GM18499 (cell line): Measurements from ENCODE around the gene PLAAT3.
"Not testable (repeated sequence)": the region's sequence is repeated elsewhere in the genome, so short reads cannot be mapped to it uniquely, and the experiment has no call there.

Source experiments
- ATAC-seq: cut with Tn5 transposase; IDR thresholded peaks from one replicate; pipeline ENCODE4 v1.9.1; 2021; ENCODE audit warnings: moderate number of reproducible peaks; ENCODE audit not compliant: insufficient read depth, unreplicated experiment

The PLAAT3 gene

DNA sequence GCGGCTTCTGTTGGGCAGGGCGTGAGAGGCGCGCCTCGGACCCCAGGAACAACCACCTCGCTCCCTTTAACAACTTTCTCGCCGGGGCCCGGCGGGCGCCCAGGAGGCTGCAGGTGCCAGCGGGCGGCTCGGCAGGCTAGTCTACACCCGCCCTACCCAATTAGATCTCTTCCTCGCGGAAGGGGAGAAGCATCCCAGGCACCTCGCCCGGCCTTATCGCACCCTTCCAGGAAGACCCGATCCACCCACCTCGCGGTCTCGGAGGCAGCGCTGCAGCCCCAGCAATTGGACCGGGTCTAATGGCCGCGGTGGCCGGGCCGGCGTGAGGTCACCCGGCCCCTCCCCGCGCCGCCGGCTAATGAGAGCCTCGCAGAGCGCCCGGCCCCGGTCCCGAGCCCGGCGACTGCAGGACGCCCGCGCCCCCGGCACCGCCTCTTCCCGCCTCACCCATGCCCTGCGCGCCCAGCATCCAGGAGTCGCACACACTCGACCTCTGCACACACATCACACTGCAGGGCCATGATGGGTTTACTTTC, at the start of gene PLAAT3:
Gene PLAAT3 (minus strand): TSS at position 298 of the 536 bp plus-strand sequence. CDS start 419 bp downstream, outside the sequence.
- no peak for ATAC-seq

DNA sequence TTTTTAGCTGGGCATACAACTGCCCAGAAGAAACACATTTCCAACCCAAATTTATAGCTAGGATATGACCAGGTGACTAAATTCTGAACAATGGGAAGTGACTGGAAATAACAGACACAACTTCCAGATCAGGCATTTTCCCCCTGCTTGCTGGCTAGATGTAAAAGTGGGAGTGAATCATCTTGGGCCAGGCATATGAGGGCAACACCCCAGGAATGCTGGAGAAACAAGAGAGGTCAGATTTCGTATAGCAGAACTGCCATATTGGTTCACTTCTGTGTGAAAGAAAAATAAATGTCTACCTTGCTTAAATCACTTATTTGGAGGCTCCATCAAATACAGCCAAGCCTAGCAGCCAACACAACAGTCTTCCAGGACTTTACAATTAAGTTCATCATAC, 49.6 kb upstream of the PLAAT3 start:
- ATAC-seq: no peak

DNA sequence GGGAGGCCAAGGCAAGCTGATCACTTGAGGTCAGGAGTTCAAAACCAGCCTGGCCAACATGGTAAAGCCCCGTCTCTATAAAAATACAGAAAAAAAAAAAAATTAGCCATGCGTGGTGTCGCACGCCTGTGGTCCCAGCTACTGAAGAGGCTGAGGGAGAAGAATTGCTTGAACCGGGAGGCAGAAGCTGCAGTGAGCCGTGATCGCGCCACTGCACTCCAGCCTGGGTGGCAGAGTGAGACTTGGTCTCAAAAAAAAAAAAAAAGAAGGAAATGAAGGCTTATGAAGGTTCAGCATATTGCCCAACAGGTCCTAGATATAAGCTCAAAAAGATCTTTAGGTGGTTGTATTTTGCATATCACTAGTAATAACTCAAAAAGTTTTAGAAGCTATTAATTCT, 46.7 kb upstream of the PLAAT3 start:
- no peak for ATAC-seq

DNA sequence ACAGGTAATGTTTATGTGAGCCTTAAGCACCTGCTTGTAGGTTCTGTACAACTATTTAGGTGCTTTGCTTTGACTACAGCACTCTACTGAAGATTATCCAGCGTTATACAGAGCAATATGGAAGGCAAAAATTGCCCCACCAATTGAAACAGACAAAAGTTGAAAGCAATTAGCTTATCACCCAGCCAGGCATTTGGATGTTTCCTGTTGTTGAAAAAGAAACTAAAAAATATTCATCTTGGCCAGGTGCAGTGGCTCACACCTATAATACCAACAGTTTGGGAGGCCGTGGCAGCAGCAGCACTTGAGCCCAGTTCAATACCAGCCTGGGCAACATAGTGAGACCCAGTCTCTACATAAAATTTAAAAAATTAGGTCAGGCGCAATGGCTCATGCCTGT, 38.4 kb upstream of the PLAAT3 start:
- no peak for ATAC-seq

DNA sequence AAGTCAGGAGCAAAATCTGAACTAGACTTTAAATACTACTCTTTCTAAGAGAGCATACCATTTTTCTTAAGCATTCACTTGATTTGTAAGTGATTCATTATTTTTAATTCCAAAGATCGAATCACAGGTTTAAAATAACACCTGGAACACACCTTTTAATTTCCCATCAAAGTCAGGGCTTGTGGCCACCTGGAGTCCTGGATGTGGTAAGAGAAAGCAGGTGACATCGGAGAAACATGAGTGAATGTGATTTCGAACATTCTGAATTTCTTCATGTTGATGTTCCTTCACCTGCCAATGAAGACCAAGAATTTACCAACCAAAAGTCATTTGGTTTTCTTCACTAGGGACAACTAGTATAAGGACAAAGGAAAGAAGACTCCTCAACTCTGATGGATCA, 29.0 kb upstream of the PLAAT3 start:
- ATAC-seq: no peak

DNA sequence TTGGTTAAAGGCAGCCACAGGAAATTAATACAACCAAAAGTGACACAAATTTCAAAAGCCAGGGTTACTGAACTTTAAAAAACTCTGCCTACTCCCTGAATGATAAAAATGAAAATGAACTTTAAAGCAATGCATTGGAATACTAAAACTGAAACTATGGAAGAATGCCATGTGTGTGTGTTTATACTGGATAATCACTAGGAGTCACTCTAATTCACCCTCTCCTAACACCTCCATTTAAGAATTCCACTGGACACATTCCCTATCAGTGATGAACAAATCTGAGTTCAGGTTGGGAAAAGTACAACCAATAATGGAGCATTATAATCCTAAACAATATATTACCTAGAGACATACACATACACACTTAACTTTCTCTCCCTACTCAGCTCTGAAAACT, 27.5 kb upstream of the PLAAT3 start:
- ATAC-seq: no peak

DNA sequence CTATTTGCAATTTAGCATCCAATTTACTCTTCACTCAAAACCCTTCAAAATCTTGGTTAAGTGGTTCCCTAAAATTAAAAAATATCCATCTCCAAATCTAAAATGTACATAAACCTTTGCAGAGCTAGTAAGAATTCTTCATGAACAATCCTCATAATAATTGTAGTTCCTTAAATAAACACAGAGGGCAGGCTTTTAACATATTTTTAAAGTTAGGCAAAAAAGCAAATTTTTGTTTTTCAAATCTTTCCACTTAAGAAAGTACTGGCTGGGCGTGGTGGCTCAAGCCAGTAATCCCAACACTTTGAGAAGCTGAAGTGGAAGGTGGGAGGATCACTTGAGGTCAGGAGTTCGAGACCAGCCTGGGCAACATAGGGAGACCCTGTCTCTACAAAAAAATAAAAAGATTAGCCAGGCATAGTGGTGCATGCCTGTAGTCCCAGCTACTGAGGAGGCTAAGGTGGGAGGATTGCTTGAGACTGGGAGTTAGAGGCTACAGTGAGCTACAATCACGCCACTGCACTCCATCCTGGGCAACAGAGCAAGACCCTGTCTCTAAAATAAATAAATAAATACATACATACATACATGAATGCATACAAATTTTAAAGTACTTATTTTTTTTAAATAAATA, 25.1 kb upstream of the PLAAT3 start:
- no peak for ATAC-seq

DNA sequence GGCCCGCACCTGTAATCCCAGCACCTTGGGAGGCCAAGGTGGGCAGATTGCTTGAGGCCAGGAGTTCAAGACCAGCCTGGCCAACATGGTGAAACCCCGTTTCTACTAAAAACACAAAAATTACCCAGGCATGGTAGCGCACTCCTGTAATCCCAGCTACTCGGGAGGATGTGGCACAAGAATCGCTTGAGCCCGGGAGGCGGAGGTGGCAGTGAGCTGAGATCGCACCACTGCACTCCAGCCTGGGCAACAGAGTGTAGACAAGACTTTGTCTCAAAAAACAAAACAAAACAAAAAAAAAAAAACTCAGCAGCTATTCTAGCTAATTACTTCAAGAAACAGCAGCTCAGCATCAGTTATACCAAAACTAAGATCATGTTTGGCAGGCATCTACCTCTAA, 24.2 kb upstream of the PLAAT3 start:
- ATAC-seq: not testable (repeated sequence)

DNA sequence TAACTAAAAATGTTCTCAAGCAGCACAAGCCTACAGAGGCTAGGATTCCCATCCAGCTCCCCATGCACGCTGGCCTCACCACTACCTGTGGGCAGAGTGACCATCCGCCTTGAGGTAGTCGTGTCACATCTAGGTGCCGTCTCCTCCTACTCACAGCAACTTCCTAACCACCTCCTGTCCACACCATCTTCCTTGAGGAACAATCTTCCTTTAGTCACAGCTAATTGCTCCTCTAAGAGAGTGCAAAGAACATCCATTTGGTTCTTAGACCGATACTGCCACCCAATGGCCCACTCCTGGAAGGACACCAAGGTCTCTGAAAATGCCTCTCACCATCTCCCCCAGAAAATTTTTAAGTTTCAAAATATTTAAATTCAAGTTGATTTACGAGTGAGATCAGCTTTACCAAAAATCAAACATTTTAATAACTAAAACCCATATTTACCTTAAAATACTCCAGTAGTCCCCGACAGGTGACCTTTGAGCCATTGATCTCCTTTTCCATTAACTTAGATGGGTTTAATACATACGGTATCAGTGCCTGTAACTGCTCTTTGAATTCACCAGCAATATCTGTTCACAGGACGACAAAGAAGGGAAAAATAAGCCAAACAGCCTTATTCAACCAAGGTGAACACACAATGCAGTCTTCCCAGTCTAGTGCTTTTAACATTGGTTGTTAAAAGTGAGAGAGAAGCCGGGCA, 21.7 kb upstream of the PLAAT3 start:
- no peak for ATAC-seq

DNA sequence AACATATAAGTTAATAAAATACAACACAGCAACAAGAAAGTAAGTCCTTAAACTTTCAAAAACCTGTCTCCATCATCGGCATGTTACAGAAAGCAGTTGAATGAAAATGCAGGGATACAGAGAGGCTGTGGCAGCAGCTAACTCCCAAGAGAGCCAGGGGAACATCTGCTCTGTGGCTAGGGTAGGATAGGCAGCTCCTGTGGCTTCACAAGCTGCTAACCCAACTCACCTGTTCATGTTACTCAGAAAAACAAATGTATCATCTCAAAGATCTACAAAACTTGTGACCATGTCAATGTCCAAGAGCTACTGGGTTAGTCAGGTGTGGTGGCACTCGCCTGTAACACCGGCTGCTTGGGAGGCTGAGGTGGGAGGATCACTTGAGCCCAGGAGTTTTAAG, 15.2 kb upstream of the PLAAT3 start:
- ATAC-seq: no peak

DNA sequence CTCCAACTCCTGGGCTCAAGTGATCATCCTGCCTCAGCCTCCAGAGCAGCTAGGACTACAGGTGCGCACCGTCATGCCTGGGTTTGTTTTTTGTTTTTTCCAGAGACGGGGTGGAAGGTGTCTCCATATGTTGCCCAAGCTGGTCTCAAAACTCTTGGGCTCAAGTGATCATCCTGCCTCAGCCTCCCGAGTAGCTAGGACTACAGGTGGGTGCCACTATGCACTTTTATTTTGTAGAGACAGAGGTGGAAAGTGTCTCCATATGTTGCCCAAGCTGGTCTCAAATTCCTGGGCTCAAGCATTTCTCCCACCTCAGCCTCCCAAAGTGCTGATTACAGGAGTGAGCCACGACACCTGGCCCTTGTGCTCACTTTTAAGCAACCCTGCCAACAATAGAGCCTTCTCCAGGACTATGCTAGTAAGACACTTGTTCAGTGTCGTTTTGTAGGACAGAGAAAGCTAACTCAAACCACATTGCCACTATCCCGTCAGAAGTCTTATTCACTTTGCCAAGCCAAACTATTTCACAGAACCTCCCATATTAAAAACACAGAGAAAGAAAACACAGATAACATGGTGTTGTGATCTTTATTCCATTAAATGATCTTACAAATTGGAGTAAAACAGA, 9.4 kb upstream of the PLAAT3 start:
- ATAC-seq: no peak

DNA sequence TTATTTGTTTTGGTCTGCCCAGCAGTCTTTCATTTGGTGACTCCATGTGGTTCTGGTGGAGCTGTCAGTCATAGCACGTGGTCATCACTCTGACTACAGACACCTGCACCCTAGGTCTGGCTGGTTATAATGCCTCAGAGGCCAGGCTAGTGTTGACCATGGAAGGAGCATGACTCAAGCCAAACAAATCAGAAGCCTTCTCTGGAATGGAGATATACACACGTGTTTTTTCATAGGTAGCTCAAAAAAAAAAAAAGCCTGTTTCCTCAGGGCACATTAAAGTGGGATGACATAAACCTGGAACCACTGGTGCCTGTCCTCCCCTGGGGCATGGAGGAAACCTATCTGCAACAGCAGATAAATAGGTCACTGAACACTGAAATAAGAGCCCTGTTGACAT, 8.1 kb upstream of the PLAAT3 start:
- ATAC-seq: no peak

DNA sequence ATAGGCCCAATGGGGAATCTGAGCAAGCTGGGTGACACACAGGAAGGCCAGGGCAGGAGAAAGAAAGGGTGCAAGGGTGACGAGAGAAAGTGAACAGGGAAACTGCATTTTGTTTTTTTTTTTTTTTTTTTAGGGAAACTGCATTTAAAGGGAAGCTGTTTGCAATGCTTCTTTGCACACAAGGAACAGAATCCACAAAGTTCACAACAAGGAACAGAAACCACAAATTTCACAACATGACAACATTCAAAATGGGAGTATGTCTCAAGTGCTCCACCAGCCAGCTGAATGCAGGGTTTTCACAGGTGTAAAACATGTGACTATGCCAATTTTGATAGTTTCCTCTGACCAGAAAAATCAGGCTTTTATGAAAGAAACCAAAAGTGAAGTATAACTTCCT, 6.8 kb upstream of the PLAAT3 start:
- no peak for ATAC-seq

DNA sequence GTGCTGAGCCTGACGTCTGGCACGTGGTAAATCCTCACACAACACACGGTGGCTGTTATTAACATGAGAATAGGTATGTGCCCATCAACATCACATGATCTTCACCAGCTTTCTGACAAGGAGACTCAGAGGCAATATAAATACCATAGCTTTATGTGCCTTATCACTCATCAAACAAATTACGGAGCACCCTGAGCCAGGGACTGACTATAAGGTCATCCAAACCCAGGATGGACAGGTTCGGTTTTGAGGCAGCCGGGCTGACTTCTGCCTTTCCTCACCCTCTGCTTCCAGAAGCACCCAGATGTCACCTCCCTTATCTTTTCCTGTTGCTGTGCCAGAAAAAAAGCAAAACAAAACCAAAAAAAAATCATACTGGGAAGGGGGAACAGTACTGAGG, 5.7 kb upstream of the PLAAT3 start:
- no peak for ATAC-seq

DNA sequence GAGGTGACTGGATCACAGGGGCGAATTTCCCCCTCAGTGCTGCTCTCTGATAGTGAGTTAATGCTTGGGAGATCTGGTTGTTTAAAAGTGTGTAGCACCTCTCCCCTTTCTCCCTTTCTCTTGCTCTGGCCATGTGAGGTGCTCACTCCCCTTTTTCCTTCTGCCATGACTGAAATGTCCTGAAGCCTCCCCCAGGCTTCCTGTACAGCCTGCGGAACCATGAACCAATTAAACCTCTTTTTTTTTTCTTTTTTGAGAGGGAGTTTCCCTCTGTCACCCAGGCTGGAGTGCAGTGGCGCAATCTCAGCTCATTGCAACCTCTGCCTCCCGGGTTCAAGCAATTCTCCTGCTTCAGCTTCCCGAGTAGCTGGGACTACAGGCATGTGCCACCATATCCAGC, 3.5 kb upstream of the PLAAT3 start:
- not testable (repeated sequence) for ATAC-seq

DNA sequence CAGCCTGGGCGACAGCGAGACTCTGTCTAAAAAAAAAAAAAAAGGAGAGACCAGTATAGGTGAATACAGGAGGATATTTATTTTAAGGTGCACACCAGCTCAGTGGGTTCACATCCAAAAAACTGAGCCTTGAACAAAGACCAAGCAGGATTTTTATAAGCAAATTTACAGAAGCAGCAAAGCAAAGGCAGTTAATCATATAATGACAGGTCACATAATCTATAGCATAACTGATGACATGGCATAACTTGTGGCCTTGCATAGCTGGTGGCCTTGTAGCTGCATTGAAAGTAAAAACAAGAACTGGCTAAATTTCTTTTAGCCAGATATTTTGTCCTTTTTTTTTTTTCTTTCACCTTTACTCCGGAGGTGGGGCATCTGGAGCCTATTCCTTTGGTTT, 2.7 kb upstream of the PLAAT3 start:
- no peak for ATAC-seq

DNA sequence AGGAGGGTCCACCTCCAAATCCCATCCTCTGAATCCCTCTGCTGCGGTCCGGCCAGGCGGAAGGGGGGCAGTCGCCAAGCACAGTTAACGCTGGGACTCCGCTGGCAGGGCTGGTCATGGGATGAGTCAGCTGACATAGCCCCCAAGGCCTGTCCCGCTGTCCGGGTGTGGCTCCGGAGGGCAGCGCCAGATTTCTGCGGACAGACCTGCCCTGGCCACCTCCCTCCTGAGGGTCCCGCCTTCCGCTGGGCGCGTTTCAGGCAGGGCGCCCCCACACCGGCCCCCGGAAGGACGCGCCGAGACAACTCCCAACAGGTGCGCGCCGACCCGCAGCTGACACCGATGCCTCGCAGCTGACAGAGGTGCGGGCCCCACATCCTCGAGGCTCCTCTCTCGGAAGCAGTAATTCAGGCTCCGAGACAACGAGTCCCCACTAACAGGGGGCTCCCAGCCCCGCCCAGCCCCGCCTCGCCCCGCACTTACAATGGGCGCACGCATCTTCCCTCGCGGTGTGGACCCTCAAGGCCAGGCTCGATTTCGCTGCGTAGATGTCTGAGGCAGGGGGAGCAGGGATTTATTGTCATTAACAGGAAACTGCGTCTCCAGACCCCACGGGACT, 607 bp downstream of the PLAAT3 start:
- ATAC-seq: no peak

DNA sequence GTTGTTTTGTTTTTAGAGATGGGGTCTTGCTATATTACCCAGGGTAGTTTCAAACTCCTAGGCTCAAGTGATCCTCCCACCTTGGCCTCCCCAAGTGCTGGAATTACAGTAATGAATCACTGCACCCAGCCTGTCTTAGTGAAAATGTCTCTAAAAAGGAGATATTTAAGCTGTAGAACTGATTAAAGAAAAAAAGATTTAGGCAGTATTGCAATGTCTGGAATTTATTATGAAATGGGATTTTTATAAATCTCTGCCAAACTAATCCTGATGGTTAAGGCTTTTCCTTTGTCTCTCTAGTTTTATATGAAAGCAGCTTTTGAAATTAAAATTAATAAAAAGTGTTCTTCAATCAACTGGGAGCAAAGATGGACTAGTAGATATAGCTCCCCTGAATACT, 2.1 kb downstream of the PLAAT3 start:
- ATAC-seq: no peak

DNA sequence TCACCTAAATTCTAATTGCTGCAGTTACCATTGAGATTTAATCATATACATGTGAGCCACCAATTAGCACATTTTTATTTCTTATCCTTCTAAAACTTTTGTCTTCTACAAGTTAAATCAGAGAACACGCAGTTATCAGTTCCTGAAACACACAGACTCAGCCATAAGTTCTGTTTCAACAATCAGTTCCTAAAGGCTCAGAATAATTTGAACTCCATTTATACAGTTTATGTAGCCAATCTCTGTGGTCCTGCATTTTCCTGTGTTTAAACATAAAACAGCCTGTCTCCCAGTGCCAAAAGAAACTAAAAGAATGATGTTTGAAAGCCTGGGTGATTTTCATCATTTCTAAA, 2.9 kb downstream of the PLAAT3 start:
- ATAC-seq: no peak

DNA sequence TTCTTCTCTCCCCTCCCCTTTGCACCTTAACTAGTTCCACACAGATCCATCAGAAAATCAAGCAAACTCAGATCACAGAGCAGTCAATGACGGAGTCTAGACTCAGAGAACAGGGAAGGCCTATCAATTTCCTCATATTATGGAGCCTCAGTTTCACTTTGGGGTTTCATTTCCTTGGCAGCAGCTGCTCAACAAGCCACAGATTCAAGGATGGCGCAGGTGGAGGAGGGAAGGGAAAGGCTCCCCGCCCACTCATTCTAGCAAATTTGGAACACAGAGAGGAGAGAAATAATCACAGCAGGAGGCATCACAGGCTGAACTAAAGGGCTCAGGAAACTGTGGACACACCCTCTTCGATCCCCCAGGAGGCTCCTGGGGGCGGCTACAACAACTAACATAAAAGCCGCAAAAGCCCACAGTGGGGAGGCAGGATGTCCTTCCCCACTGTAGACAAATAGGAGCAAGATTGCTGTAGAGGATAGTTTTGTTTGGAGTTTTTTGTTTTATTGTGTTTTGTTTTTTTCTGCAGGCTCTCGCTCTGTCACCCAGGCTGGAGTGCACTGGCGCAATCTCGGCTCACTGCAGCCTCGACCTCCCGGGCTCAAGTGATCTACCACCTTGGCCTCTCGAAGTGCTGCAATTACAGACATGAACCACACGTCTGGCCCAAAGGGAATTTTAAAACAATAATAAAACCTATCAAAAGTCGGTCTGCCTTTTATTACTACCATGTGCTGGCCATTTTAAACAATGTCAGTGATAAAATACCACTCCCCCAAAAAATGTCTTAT, 3.4 kb downstream of the PLAAT3 start:
- ATAC-seq: no peak
